ENCODE data around the gene CNST. TPM values are rescaled to one million over a fixed set of nuclear protein-coding genes. Genes with fewer than 3 reads are reported as not detected.

The CNST gene
- total RNA-seq, 2 experiments from 2014 or later, result 14.6 to 25.1 TPM

DNA sequence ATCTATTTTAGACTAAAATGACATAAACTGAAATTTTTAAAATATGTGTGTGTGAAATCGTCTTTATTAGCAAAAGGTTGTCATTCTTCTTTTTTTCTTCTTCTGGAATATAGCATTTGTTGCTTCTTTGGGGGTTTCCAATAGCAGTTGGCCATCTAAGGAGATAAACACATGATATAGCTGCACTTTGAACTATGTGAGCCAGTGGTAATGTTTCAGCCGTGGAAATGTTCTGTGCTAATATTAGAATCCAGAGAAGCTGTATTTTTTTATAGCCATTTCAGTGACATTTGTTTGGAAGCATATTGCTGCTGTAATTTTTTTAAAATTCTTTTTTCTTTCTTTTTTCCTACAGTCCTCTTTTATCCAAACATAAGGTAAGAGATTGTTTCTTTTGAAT, 75.1 kb downstream of the CNST start:
- no peak overlapping the region for H3K4me2 ChIP-seq (ENCODE audit: low read length)
- no peaks in the 10 kb centered on the region for H3K9me2 ChIP-seq (ENCODE audit: insufficient read depth, low read length)
- no peak overlapping the region for H3K4me3 ChIP-seq (ENCODE audit: low read depth, low read length, poor library complexity, severe bottlenecking)
- ChIA-PET CTCF (ENCODE audit: unreplicated experiment) (interaction anchor here (1.4 kb wide), 1 partner anchor 39 kb away, joined by 3 read pairs; no protein-coding TSS in a partner anchor), POLR2A (interaction anchor here (0.7 to 2.2 kb wide), 5 partner anchors 9 to 1331 kb away, joined by 3 to 7 read pairs (median 4); partner anchors contain the start of genes CNST and TFB2M)
- H3K79me2 ChIP-seq (ENCODE audit: insufficient read depth, low read depth, low read length), result no peaks in the 10 kb centered on the region
- H4K20me1 ChIP-seq (ENCODE audit: insufficient read depth, low read length), result no peaks in the 10 kb centered on the region
- no peaks in the 10 kb centered on the region for H3K9me3 ChIP-seq (ENCODE audit: low read length)
- no peaks in the 10 kb centered on the region for H3K4me1 ChIP-seq (ENCODE audit: insufficient read depth, low read length, poor library complexity, severe bottlenecking)
- no peak overlapping the region for H2AFZ ChIP-seq (ENCODE audit: low read length)
- intact Hi-C loops (cut with micrococcal nuclease; ENCODE audit: unreplicated experiment), result no loop called here
- DNase-seq (ENCODE audit: low spot score), result no peak
- peaks cover 50% of the 10 kb centered on the region for H3K36me3 ChIP-seq (ENCODE audit: insufficient read depth, low read length)
- TF ChIP-seq EZH2phosphoT487 (IDR thresholded peaks at IDR 0.05; ENCODE audit: borderline replicate concordance, low read depth, low read length), result no peak
- TF ChIP-seq, protein P1, sequence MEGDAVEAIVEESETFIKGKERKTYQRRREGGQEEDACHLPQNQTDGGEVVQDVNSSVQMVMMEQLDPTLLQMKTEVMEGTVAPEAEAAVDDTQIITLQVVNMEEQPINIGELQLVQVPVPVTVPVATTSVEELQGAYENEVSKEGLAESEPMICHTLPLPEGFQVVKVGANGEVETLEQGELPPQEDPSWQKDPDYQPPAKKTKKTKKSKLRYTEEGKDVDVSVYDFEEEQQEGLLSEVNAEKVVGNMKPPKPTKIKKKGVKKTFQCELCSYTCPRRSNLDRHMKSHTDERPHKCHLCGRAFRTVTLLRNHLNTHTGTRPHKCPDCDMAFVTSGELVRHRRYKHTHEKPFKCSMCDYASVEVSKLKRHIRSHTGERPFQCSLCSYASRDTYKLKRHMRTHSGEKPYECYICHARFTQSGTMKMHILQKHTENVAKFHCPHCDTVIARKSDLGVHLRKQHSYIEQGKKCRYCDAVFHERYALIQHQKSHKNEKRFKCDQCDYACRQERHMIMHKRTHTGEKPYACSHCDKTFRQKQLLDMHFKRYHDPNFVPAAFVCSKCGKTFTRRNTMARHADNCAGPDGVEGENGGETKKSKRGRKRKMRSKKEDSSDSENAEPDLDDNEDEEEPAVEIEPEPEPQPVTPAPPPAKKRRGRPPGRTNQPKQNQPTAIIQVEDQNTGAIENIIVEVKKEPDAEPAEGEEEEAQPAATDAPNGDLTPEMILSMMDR (conservative IDR thresholded peaks at IDR 0.05; ENCODE audit: low read length), result no peak
- BruUV-seq (replicated peaks), result no TSS peak
- H3K27ac ChIP-seq (ENCODE audit: low read depth, low read length, poor library complexity, severe bottlenecking), result no peak overlapping the region

DNA sequence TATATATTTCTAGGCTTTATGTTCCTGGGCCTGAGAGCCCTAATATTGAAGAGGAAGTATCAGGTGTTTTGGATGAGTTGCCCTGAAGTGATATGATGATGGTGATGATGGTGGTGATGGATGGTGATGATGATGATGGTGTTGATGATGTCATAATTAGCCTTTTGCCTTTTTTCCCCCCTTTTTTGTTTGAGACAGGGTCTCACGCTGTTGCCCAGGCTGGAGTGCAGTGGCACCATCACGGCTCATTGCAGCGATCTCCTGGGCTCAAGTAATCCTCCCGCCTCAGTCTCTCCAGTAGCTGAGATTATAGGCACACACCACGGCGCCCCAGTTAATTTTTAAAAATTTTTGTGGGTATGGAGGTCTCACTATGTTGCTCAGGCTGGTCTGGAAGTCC, 76.5 kb downstream of the CNST start:
- H2AFZ ChIP-seq (ENCODE audit: low read length), result no peak overlapping the region
- H4K20me1 ChIP-seq (ENCODE audit: insufficient read depth, low read length), result no peaks in the 10 kb centered on the region
- no peak overlapping the region for H3K27ac ChIP-seq (ENCODE audit: low read depth, low read length, poor library complexity, severe bottlenecking)
- CTCF ChIA-PET (ENCODE audit: unreplicated experiment), result no interaction called here
- H3K4me2 ChIP-seq (ENCODE audit: low read length), result no peak overlapping the region
- no peaks in the 10 kb centered on the region for H3K9me2 ChIP-seq (ENCODE audit: insufficient read depth, low read length)
- no peaks in the 10 kb centered on the region for H3K9me3 ChIP-seq (ENCODE audit: low read length)
- POLR2A ChIA-PET, result interaction anchor here (0.6 to 2.2 kb wide), 3 partner anchors 76 to 758 kb away, joined by 3 to 7 read pairs (median 6); partner anchors contain the start of genes CNST and TFB2M
- intact Hi-C loops (cut with micrococcal nuclease; ENCODE audit: unreplicated experiment), result no loop called here
- no TSS peak for BruUV-seq (replicated peaks)
- H3K4me1 ChIP-seq (ENCODE audit: insufficient read depth, low read length, poor library complexity, severe bottlenecking), result no peaks in the 10 kb centered on the region
- TF ChIP-seq, protein P1 (conservative IDR thresholded peaks at IDR 0.05; ENCODE audit: low read length), result no peak
- TF ChIP-seq EZH2phosphoT487 (IDR thresholded peaks at IDR 0.05; ENCODE audit: borderline replicate concordance, low read depth, low read length), result no peak
- no peak overlapping the region for H3K4me3 ChIP-seq (ENCODE audit: low read depth, low read length, poor library complexity, severe bottlenecking)
- DNase-seq (ENCODE audit: low spot score), result no peak
- peaks cover 50% of the 10 kb centered on the region for H3K36me3 ChIP-seq (ENCODE audit: insufficient read depth, low read length)
- no peaks in the 10 kb centered on the region for H3K79me2 ChIP-seq (ENCODE audit: insufficient read depth, low read depth, low read length)

DNA sequence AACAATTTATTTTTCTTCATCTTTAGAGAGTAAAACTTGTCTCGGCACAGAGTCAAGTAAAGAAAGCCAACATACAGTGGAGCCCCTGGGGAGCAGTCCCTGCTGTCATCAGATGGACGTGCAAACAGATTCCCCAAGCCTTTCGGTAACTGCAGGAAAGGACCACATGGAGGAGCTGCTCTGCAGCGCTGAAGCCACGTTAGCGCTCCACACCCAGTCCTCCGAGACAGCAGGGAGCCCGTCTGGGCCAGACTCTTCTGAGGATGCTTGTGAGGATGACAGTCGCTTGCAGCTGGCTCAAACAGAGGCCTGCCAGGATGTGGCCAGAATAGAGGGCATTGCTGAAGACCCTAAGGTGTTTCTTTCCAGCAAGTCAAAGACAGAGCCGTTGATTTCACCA, 80.9 kb downstream of the CNST start:
- Histone ChIP-seq H3K79me2 (ENCODE audit: insufficient read depth, low read depth, low read length) (no peaks in the 10 kb centered on the region), H3K36me3 (ENCODE audit: insufficient read depth, low read length) (peaks cover 67% of the 10 kb centered on the region), H3K9me2 (ENCODE audit: insufficient read depth, low read length) (no peaks in the 10 kb centered on the region), H2AFZ (ENCODE audit: low read length) (no peak overlapping the region), H3K4me3 (ENCODE audit: low read depth, low read length, poor library complexity, severe bottlenecking) (no peak overlapping the region), H3K9me3 (ENCODE audit: low read length) (no peaks in the 10 kb centered on the region), H3K4me2 (ENCODE audit: low read length) (no peak overlapping the region; the same call in 1 of the 2 replicates), H3K4me1 (ENCODE audit: insufficient read depth, low read length, poor library complexity, severe bottlenecking) (peaks cover 15% of the 10 kb centered on the region), H4K20me1 (ENCODE audit: insufficient read depth, low read length) (no peaks in the 10 kb centered on the region), H3K27ac (ENCODE audit: low read depth, low read length, poor library complexity, severe bottlenecking) (no peak overlapping the region)
- ChIA-PET CTCF (ENCODE audit: unreplicated experiment) (no interaction called here), POLR2A (no interaction called here)
- no peak for TF ChIP-seq EZH2phosphoT487 (IDR thresholded peaks at IDR 0.05; ENCODE audit: borderline replicate concordance, low read depth, low read length)
- TF ChIP-seq, protein P1 (conservative IDR thresholded peaks at IDR 0.05; ENCODE audit: low read length), result 0 out of 2 replicates have a peak, but pooled peaks have one; percentile 32
- no TSS peak for BruUV-seq (replicated peaks)
- no peak for DNase-seq (ENCODE audit: low spot score)
- intact Hi-C loops (cut with micrococcal nuclease; ENCODE audit: unreplicated experiment), result no loop called here

Data from OCI-LY7 (cell line).